ENCODE measurements around the gene VTCN1.

DNA sequence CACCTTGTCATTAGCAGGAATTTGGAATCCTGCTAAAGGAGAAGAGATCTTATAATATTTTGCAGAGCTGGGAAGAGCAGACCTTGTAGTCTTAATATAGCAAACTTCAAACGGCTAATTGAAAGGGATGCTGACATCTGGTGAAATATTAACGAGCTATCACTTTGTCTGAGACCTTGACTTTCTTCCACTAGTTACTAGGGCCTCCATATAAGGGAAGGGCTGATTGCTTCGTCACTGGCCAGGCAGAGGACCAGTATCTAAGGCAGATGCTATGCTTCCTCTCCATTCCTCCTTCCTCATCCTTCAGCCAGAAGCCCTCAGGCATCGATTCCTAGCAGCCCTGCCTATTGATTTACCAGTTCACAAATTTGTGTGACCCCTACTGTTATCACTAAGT lies 6.0 kb upstream of the VTCN1 start:
- TF ChIP-seq POLR2A (IDR thresholded peaks at IDR 0.05; ENCODE audit: low read length) = no peak
- no peak for TF ChIP-seq GATA1 (IDR thresholded peaks at IDR 0.05; ENCODE audit: low read depth, low read length)

Measured in erythroblast (primary cell).